ENCODE results near the gene VIPR2. TPM values are rescaled to one million over a fixed set of nuclear protein-coding genes. Genes with fewer than 3 reads are reported as not detected.

The VIPR2 gene
- total and polyA plus RNA-seq, 8 donors: 0.28 to 0.80 (median 0.44) TPM

- H3K4me1 ChIP-seq: no peaks in the 10 kb centered on the region
- intact Hi-C loops (cut with DNase I): no loop called here
- H3K27me3 ChIP-seq: no peaks in the 10 kb centered on the region
- no peaks in the 10 kb centered on the region for H3K36me3 ChIP-seq
- DNase-seq (no peak), ATAC-seq (no peak)
- no peak for TF ChIP-seq CTCF (IDR thresholded peaks at IDR 0.05)
- peaks cover 0 to 2% of the 10 kb centered on the region in 2 donors for H3K9me3 ChIP-seq
- no peak overlapping the region for H3K4me3 ChIP-seq
- H3K27ac ChIP-seq: no peak overlapping the region
Measured at GRCh38 chr7:159098424-159098786, 46.3 kb downstream of the VIPR2 start.

- Histone ChIP-seq H3K4me3 (no peak overlapping the region), H3K27ac (no peak overlapping the region), H3K36me3 (no peaks in the 10 kb centered on the region), H3K4me1 (no peaks in the 10 kb centered on the region), H3K9me3 (peaks cover 0 to 2% of the 10 kb centered on the region in 2 donors), H3K27me3 (no peaks in the 10 kb centered on the region)
- ATAC-seq (no peak), DNase-seq (peak in 1 of 4 donors; percentile 73)
- intact Hi-C loops (cut with DNase I): no loop called here
- TF ChIP-seq CTCF (IDR thresholded peaks at IDR 0.05): no peak
Measured at GRCh38 chr7:159097661-159098423, 46.8 kb downstream of the VIPR2 start.

- ATAC-seq (peak; percentile 53), DNase-seq (peak in 1 of 4 donors; percentile 71)
- no peaks in the 10 kb centered on the region for H3K36me3 ChIP-seq
- H3K4me1 ChIP-seq: no peaks in the 10 kb centered on the region
- H3K27ac ChIP-seq: no peak overlapping the region
- H3K27me3 ChIP-seq: no peaks in the 10 kb centered on the region
- H3K9me3 ChIP-seq: peaks cover 0 to 2% of the 10 kb centered on the region in 2 donors
- H3K4me3 ChIP-seq: no peak overlapping the region
- TF ChIP-seq CTCF (IDR thresholded peaks at IDR 0.05): no peak
- intact Hi-C loops (cut with DNase I): no loop called here
Measured at GRCh38 chr7:159096736-159097581, 47.7 kb downstream of the VIPR2 start.

GRCh38 chr7:159095979-159096411 lies 48.7 kb downstream of the VIPR2 start:
- ATAC-seq (no peak), DNase-seq (peak in 1 of 4 donors; percentile 70)
- Histone ChIP-seq H3K4me1 (no peaks in the 10 kb centered on the region), H3K4me3 (no peak overlapping the region), H3K9me3 (peaks cover 0 to 2% of the 10 kb centered on the region in 2 donors), H3K27me3 (no peaks in the 10 kb centered on the region), H3K27ac (no peak overlapping the region), H3K36me3 (no peaks in the 10 kb centered on the region)
- intact Hi-C loops (cut with DNase I): no loop called here
- TF ChIP-seq CTCF (IDR thresholded peaks at IDR 0.05): no peak
